ENCODE measurements around the gene GLCCI1.

The GLCCI1 gene

DNA sequence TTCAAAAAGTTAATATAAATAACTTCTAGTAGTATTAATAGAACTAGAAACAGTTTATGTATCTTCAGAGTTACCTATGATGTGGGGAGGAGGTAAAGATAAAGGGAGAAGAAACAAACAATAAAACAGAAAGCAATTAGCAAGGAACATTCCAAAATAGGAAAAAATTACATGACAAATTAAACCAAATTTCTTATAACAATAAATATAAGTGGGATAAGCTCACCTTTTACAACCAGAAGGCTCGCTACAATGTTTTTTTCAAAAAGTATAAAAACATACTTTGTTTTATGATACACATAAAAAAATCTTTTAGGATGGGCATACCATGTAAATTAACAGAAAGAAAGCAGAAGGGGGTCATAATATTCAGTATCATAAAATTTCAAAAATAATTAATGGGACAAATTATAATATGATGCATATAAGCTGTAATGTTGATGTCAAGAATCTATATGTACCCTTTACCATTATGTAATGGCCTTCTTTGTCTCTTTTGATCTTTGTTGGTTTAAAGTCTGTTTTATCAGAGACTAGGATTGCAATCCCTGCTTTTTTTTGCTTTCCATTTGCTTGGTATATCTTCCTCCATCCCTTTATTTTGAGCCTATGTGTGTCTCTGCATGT lies 31.8 kb downstream of the GLCCI1 start:
- Histone ChIP-seq H3K9me3 (no peaks in the 10 kb centered on the region), H3K27me3 (no peaks in the 10 kb centered on the region), H3K4me1 (ENCODE audit: control insufficient read depth in 1 of 2, insufficient read depth in 1 of 2, low read depth in 1 of 2, low read length in 1 of 2) (no peaks in the 10 kb centered on the region), H3K27ac (no peak overlapping the region), H3K36me3 (peaks cover 15% of the 10 kb centered on the region), H3K4me3 (ENCODE audit: low read depth in 1 of 2, low read length in 1 of 2) (no peak overlapping the region)
- TF ChIP-seq, protein P1, sequence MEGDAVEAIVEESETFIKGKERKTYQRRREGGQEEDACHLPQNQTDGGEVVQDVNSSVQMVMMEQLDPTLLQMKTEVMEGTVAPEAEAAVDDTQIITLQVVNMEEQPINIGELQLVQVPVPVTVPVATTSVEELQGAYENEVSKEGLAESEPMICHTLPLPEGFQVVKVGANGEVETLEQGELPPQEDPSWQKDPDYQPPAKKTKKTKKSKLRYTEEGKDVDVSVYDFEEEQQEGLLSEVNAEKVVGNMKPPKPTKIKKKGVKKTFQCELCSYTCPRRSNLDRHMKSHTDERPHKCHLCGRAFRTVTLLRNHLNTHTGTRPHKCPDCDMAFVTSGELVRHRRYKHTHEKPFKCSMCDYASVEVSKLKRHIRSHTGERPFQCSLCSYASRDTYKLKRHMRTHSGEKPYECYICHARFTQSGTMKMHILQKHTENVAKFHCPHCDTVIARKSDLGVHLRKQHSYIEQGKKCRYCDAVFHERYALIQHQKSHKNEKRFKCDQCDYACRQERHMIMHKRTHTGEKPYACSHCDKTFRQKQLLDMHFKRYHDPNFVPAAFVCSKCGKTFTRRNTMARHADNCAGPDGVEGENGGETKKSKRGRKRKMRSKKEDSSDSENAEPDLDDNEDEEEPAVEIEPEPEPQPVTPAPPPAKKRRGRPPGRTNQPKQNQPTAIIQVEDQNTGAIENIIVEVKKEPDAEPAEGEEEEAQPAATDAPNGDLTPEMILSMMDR (IDR thresholded peaks at IDR 0.05) = no peak

DNA sequence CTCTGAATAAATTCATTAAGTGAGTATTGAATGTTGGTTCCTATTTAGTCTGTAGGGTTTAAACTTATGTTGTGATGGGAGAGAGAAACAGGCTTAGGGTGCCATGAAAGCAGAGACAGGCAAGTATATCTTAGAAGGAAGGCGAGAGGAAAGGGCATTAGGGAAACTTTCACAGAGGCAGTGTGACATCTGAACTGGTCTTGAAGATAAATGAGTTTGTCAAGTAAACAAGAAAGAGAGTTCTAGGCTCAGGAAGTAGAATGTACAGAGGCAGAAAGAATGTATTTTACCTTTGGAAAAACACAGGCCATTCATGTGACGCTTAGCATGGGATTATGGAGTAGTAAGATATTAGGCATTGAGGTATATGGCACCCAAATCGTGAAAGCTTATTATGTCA lies 34.5 kb downstream of the GLCCI1 start:
- peaks cover 24% of the 10 kb centered on the region for H3K36me3 ChIP-seq
- no peaks in the 10 kb centered on the region for H3K27me3 ChIP-seq
- TF ChIP-seq, protein P1 (IDR thresholded peaks at IDR 0.05) = no peak
- peak overlapping the region; percentile 18 for H3K27ac ChIP-seq
- H3K9me3 ChIP-seq = no peaks in the 10 kb centered on the region
- H3K4me3 ChIP-seq (ENCODE audit: low read depth in 1 of 2, low read length in 1 of 2) = no peak overlapping the region
- H3K4me1 ChIP-seq (ENCODE audit: control insufficient read depth in 1 of 2, insufficient read depth in 1 of 2, low read depth in 1 of 2, low read length in 1 of 2) = peaks cover 0 to 8% of the 10 kb centered on the region in 2 experiments

DNA sequence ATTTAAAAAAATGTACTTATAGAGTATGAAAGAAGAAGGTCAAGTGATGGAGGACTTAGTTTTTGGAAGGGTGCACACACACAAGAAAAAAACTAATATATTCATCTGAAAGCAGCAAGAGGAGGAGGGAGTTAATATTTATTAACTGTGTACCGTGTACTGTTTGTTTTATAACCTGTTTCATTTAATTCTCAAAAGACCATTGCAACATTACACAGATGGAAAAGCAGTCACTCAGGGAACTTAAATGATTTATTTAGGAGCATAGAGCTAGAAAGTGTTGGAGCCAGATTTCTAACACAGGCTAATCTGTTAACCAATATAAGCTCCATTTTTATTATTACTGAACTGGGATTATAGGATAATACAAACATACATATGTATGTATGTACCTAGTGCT lies 36.7 kb downstream of the GLCCI1 start:
- Histone ChIP-seq H3K27me3 (no peaks in the 10 kb centered on the region), H3K36me3 (peaks cover 24% of the 10 kb centered on the region), H3K27ac (no peak overlapping the region), H3K9me3 (no peaks in the 10 kb centered on the region), H3K4me1 (ENCODE audit: control insufficient read depth in 1 of 2, insufficient read depth in 1 of 2, low read depth in 1 of 2, low read length in 1 of 2) (peaks cover 0 to 8% of the 10 kb centered on the region in 2 experiments), H3K4me3 (ENCODE audit: low read depth in 1 of 2, low read length in 1 of 2) (no peak overlapping the region)
- TF ChIP-seq, protein P1 (IDR thresholded peaks at IDR 0.05) = no peak

DNA sequence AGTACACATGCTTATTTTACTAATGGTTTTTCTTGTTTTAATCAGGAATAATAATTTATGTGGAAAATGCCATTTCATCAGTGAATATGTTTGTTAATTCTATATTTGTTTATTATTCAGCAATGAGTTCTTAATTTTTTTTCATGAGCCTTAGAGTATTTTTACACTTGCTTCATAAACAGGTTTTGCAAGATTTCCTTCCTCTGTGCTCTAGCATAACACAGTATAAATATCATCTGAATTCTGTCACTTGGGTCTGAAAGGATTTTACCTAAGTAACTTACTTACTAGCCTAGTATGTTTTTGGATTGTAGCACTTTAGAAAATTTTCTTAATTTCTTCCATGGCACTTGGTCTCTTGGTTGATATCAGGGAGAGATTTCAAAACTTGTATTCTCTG lies 45.8 kb downstream of the GLCCI1 start:
- H3K9me3 ChIP-seq = no peaks in the 10 kb centered on the region
- H3K27me3 ChIP-seq = no peaks in the 10 kb centered on the region
- H3K36me3 ChIP-seq = no peaks in the 10 kb centered on the region
- H3K27ac ChIP-seq = peak overlapping the region; percentile 85
- H3K4me1 ChIP-seq (ENCODE audit: control insufficient read depth in 1 of 2, insufficient read depth in 1 of 2, low read depth in 1 of 2, low read length in 1 of 2) = peaks cover 20 to 24% of the 10 kb centered on the region in 2 experiments
- H3K4me3 ChIP-seq (ENCODE audit: low read depth in 1 of 2, low read length in 1 of 2) = peak overlapping the region; percentile 4 to 5
- TF ChIP-seq, protein P1 (IDR thresholded peaks at IDR 0.05) = no peak

DNA sequence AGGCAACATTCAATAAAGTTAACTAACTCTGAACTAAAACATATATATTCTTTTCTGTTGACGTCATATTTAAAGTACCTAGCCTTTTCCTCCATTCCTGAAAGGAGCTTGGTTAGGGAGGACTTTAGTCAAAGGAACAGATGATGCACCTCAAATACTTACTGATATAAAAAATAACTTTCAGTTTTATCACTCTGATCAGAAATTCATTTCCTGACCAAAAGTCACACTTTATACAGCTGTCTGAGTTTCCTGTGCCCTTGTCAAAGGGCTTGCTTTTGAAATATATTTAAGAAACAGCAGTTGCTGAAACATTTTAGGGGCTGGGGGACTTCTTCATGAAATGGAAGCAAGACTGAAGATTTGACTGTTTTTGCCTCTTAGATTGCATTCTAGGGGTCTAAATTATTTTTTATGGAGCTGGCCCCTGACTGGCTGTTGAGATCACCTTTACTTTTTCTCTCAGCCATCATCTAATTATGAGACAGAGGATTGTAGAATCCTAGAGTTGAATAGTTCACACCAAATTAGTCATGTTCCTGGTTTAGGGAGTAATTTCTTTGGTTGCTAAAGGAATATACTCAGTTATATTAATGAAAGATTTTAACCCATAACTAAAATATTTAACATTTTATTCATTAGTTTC lies 46.6 kb downstream of the GLCCI1 start:
- TF ChIP-seq, protein P1 (IDR thresholded peaks at IDR 0.05) = no peak
- Histone ChIP-seq H3K27me3 (no peaks in the 10 kb centered on the region), H3K27ac (peak overlapping the region; percentile 85), H3K4me1 (ENCODE audit: control insufficient read depth in 1 of 2, insufficient read depth in 1 of 2, low read depth in 1 of 2, low read length in 1 of 2) (peaks cover 20 to 24% of the 10 kb centered on the region in 2 experiments), H3K4me3 (ENCODE audit: low read depth in 1 of 2, low read length in 1 of 2) (peak overlapping the region in 1 of 2 experiments; percentile 5), H3K36me3 (no peaks in the 10 kb centered on the region), H3K9me3 (no peaks in the 10 kb centered on the region)
